ENCODE measurements around the gene MED12L.

DNA sequence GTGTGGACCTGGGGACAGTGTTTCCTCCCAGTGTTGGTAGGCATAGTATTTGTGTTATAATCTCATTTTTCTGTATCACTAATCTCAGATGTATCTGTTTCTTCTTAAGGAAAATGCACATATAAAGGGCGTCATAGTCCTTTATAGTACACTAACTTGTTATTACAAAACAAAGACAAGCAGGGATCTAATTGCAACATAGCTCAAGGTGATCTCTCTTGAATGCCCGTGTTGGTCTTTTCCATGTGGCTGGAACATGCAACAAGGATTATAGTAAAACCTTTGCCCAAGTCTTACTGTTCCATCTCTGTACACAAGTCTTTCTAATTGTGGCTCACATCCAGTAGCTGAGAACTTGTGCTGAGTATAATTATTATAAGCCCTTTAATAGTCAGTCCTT lies 234.7 kb downstream of the MED12L start:
- TF ChIP-seq ZNF19 (tag by site-specific recombination; IDR thresholded peaks at IDR 0.05; ENCODE audit: low read depth) (no peak), ZNF146 (tag by site-specific recombination; IDR thresholded peaks at IDR 0.05) (no peak), ZNF391 (tag by site-specific recombination; IDR thresholded peaks at IDR 0.05; ENCODE audit: borderline replicate concordance, low read depth) (no peak), ZNF221 (tag by site-specific recombination; IDR thresholded peaks at IDR 0.05; ENCODE audit: borderline replicate concordance) (no peak), ZNF707 (tag by site-specific recombination; IDR thresholded peaks at IDR 0.05) (no peak), ZNF529 (tag by site-specific recombination; IDR thresholded peaks at IDR 0.05; ENCODE audit: insufficient replicate concordance) (no peak), ZNF366 (tag by site-specific recombination; conservative IDR thresholded peaks at IDR 0.05) (no peak), ZNF121 (tag by site-specific recombination; IDR thresholded peaks at IDR 0.05) (no peak)
- TF ChIP-seq, protein P1, sequence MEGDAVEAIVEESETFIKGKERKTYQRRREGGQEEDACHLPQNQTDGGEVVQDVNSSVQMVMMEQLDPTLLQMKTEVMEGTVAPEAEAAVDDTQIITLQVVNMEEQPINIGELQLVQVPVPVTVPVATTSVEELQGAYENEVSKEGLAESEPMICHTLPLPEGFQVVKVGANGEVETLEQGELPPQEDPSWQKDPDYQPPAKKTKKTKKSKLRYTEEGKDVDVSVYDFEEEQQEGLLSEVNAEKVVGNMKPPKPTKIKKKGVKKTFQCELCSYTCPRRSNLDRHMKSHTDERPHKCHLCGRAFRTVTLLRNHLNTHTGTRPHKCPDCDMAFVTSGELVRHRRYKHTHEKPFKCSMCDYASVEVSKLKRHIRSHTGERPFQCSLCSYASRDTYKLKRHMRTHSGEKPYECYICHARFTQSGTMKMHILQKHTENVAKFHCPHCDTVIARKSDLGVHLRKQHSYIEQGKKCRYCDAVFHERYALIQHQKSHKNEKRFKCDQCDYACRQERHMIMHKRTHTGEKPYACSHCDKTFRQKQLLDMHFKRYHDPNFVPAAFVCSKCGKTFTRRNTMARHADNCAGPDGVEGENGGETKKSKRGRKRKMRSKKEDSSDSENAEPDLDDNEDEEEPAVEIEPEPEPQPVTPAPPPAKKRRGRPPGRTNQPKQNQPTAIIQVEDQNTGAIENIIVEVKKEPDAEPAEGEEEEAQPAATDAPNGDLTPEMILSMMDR (tag by site-specific recombination; IDR thresholded peaks at IDR 0.05): no peak
- TF ChIP-seq, protein P2, sequence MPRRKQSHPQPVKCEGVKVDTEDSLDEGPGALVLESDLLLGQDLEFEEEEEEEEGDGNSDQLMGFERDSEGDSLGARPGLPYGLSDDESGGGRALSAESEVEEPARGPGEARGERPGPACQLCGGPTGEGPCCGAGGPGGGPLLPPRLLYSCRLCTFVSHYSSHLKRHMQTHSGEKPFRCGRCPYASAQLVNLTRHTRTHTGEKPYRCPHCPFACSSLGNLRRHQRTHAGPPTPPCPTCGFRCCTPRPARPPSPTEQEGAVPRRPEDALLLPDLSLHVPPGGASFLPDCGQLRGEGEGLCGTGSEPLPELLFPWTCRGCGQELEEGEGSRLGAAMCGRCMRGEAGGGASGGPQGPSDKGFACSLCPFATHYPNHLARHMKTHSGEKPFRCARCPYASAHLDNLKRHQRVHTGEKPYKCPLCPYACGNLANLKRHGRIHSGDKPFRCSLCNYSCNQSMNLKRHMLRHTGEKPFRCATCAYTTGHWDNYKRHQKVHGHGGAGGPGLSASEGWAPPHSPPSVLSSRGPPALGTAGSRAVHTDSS (tag by site-specific recombination; IDR thresholded peaks at IDR 0.05): no peak

Measured in HEK293 (cell line).